ENCODE results near the gene ADAMTSL2.

- TF ChIP-seq CTCF (IDR thresholded peaks at IDR 0.05 in 8 of 11, conservative IDR thresholded peaks at IDR 0.05 in 3 of 11): no peak
- TF ChIP-seq POLR2A (IDR thresholded peaks at IDR 0.05): no peak
- no peak for TF ChIP-seq POLR2AphosphoS5 (IDR thresholded peaks at IDR 0.05)
Measured at GRCh38 chr9:133516256-133516960, 18.1 kb upstream of the ADAMTSL2 start.

Measured in spleen (tissue), 7 donors.